Measurements from ENCODE around the gene SIGLEC15. TPM values are rescaled to one million over a fixed set of nuclear protein-coding genes. Genes with fewer than 3 reads are reported as not detected.
"Not testable (repeated sequence)": the region's sequence is repeated elsewhere in the genome, so short reads cannot be mapped to it uniquely, and the experiment has no call there.

SIGLEC15 gene
- total RNA-seq, 2 experiments from 2014 or later: not detected

DNA sequence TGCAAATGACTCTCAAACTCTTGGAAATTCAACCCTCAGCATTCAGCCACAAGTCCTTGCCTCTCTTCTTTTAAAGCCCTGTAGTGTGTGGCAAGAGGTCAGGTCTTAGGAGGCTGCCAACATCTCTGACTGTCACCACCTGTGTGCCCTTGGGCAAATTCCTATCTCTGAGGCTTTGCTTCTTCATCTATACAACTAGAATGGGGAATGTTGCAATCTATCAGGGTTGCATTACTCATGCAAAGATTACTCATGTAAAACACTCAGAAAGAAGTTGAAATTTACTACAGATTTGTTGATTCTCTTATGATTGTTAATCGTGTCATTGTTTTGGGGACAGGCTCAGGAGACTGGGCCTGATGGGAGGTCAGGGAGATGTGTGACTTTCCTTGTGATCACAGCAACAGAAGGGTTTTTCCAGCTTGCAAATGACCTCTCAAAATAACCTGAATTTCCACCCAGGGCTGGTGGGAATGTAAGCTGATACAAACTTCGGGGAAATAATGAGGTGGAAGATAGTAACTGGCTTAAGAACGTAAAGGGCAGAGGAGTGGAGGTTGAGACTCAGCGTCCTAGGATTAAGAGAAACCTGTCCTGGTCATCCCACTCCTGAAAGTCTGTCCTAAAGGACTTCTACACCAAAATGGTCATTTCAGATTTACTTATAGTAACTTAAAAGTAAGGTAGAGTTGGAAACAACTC is 32.1 kb upstream of the SIGLEC15 start:
- peaks cover 12% of the 10 kb centered on the region for H3K27me3 Mint-ChIP-seq (ENCODE audit: low read depth)
- no peak overlapping the region for H3K4me3 Mint-ChIP-seq

DNA sequence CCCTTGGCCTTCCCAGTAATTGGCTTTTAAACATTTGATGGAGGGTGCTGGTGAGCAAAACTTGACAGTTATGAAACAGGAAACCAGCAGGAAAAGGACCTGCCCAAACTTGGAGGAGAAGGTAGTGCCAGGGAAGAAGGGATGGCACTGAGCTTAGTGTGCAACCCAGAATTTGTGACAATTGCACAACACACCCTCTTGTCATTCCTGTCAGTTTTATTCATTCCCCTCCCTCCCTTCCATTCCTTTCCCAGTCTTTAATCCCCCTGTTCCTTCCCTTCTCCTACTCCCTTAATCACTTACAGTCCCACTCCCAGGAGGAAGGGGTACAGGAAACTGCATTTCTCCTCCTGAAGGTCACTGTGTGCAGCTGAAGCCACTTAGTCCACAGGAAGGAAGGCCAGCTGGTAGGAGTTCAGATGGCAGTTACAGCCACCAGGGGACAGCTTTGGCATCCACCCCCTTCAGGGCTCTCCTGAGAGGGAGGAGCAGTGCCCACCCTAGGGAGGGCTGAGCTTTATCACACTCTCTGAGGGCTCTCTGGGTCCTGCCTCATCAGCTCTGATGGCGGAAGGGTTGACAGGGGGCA is 24.0 kb upstream of the SIGLEC15 start:
- H3K9me3 Mint-ChIP-seq (ENCODE audit: insufficient read depth): no peaks in the 10 kb centered on the region
- DNase-seq (no peak), ATAC-seq (no peak)
- CTCF ChIA-PET: interaction anchor here (1.5 kb wide), 1 partner anchor 11 kb away, joined by 3 read pairs; no protein-coding TSS in a partner anchor
- H3K4me3 Mint-ChIP-seq: no peak overlapping the region
- POLR2A ChIA-PET: no interaction called here
- H3K27ac Mint-ChIP-seq: no peak overlapping the region
- H3K36me3 Mint-ChIP-seq (ENCODE audit: low read depth): no peaks in the 10 kb centered on the region
- H3K27me3 Mint-ChIP-seq (ENCODE audit: low read depth): peaks cover 5% of the 10 kb centered on the region
- no peaks in the 10 kb centered on the region for H3K4me1 Mint-ChIP-seq (ENCODE audit: low read depth)

More for the DNA sequence above, 32.1 kb upstream of the SIGLEC15 start:
- H3K9me3 Mint-ChIP-seq (ENCODE audit: insufficient read depth): no peaks in the 10 kb centered on the region
- DNase-seq (no peak), ATAC-seq (no peak)
- ChIA-PET CTCF (no interaction called here), POLR2A (no interaction called here)
- H3K36me3 Mint-ChIP-seq (ENCODE audit: low read depth): no peaks in the 10 kb centered on the region
- H3K4me1 Mint-ChIP-seq (ENCODE audit: low read depth): no peaks in the 10 kb centered on the region
- H3K27ac Mint-ChIP-seq: no peak overlapping the region

DNA sequence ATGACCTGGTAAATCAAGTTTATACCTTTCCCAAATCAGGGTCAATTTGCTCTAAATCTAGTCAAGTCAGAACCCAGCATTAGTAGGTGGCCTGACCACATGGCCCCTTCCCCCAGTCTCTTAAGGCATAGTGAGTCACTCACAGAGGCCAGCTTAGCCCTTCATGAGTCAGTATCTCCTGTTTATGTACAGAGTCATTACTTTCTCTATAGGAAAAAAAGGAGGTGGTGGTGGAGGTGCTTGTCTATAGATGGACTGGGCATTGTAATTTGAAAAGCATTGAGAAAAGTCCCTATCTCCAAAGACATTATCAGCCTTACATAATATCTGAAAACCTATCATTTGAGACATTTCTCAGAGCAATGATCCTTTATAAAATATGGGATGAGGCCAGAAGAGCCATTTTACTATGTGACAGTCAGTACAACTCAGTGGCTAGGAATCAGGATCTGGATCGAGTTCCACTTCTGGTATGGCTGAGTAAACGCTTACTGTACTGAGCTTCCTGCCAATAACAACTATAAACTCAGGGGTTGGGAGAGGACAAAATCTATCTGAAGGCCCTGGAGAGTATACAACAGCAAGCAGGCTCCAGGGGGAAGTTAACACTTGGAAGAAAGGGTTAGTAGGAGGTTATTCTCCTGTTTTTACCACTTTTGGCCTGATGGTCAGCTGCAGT is 22.5 kb upstream of the SIGLEC15 start:
- no peaks in the 10 kb centered on the region for H3K4me1 Mint-ChIP-seq (ENCODE audit: low read depth)

DNA sequence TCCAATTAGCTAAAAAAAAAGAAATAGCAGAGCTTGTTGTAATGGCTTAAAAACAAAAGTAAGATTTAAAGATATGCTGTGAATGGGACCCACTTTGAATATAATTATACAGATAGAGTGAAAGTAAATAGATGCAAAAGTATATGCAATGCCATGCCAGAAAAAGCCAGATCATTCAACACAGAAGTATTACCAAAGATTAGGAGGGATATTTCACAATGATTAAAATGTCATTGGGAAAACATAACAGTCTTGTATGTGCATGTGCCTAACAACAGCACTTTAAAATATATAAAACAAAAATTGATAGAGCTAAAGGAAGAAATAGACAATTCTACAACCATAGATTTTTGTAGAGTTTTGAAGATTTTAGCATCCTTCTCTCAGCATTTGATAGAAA is 19.9 kb upstream of the SIGLEC15 start:
- Mint-ChIP-seq H3K36me3 (ENCODE audit: low read depth) (peaks cover 10% of the 10 kb centered on the region), H3K4me3 (no peak overlapping the region), H3K9me3 (ENCODE audit: insufficient read depth) (peaks cover 4% of the 10 kb centered on the region), H3K27ac (no peak overlapping the region), H3K27me3 (ENCODE audit: low read depth) (no peaks in the 10 kb centered on the region), H3K4me1 (ENCODE audit: low read depth) (peaks cover 14% of the 10 kb centered on the region)
- ChIA-PET POLR2A (no interaction called here), CTCF (no interaction called here)
- no peak for DNase-seq
- no peak for ATAC-seq

More for the DNA sequence above, 22.5 kb upstream of the SIGLEC15 start:
- Mint-ChIP-seq H3K27me3 (ENCODE audit: low read depth) (peaks cover under 1% of the 10 kb centered on the region), H3K27ac (no peak overlapping the region), H3K9me3 (ENCODE audit: insufficient read depth) (peaks cover 4% of the 10 kb centered on the region), H3K4me3 (no peak overlapping the region), H3K36me3 (ENCODE audit: low read depth) (peaks cover 1% of the 10 kb centered on the region)
- ChIA-PET CTCF (no interaction called here), POLR2A (no interaction called here)
- ATAC-seq: no peak
- no peak for DNase-seq

DNA sequence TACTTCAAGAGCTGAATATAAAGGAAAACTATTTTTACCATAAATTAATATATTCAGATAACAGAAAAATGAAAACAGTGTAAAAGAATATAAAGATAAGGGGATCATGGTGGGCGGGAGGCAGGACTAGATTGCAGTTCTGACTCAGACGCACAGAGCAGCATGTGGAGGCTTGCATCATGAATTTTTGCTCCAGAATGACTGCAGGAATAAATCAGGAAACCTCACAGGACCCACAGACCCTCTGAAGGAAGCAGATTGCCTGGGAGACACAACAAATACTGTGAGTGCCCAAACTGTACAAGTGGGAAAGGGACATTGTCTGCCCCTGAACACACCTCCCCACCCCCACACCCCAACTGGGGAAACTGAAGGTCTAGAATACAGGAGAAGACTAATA is 19.2 kb upstream of the SIGLEC15 start:
- Mint-ChIP-seq H3K27me3 (ENCODE audit: low read depth) (no peaks in the 10 kb centered on the region), H3K27ac (no peak overlapping the region), H3K9me3 (ENCODE audit: insufficient read depth) (peaks cover 4% of the 10 kb centered on the region), H3K4me1 (ENCODE audit: low read depth) (peaks cover 14% of the 10 kb centered on the region), H3K4me3 (no peak overlapping the region), H3K36me3 (ENCODE audit: low read depth) (peaks cover 10% of the 10 kb centered on the region)
- POLR2A ChIA-PET: no interaction called here
- no peak for DNase-seq
- ATAC-seq: no peak
- CTCF ChIA-PET: interaction anchor here (0.6 to 1.4 kb wide), 2 partner anchors 15 to 119 kb away, joined by 4 read pairs; no protein-coding TSS in a partner anchor

DNA sequence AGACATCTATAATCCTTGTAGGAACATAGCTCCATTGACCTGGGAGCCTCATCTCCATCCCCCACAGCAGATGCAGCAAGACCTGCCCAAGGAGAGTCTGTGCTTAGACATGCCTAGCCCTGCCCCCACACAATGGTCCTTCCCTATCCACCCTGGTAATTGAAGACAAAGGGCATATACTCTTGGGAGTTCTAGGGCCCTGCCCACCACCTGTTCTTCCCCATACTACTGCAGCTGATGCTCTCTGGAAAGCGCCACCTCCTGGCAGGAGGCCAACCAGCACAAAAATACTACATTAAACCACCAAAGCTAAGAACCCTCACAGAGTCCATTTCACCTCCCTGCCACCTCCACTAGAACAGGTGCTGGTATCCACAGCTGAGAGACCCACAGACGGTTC is 18.3 kb upstream of the SIGLEC15 start:
- Mint-ChIP-seq H3K4me1 (ENCODE audit: low read depth) (peaks cover 14% of the 10 kb centered on the region), H3K36me3 (ENCODE audit: low read depth) (peaks cover 10% of the 10 kb centered on the region)
- DNase-seq; H3K27me3 Mint-ChIP-seq (ENCODE audit: low read depth); POLR2A ChIA-PET; ATAC-seq; H3K4me3 Mint-ChIP-seq; H3K9me3 Mint-ChIP-seq (ENCODE audit: insufficient read depth); H3K27ac Mint-ChIP-seq: not testable (repeated sequence)
- CTCF ChIA-PET: interaction anchor here (0.6 to 2.0 kb wide), 9 partner anchors 10 to 141 kb away, joined by 3 to 12 read pairs (median 3); no protein-coding TSS in a partner anchor

DNA sequence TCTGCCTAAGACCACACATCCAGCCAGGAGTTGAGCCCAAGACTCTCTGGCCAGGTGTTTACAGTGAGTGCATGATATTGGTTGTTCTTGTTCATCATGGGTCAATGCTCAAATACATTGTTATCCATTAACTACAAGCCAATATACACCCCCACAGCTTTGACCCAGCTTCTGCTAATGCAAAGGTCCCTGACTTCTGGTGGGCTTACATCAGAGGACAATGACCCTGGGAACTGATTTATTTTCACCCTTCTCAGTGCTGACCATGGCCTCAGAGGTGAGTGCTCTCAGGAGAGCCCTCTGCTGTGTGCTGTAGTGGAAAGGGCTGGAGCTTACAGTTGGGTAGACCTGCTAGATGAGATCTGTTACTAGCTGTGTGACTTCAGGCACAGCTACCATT is 10.7 kb upstream of the SIGLEC15 start:
- not testable (repeated sequence) for H3K27me3 Mint-ChIP-seq (ENCODE audit: low read depth)

DNA sequence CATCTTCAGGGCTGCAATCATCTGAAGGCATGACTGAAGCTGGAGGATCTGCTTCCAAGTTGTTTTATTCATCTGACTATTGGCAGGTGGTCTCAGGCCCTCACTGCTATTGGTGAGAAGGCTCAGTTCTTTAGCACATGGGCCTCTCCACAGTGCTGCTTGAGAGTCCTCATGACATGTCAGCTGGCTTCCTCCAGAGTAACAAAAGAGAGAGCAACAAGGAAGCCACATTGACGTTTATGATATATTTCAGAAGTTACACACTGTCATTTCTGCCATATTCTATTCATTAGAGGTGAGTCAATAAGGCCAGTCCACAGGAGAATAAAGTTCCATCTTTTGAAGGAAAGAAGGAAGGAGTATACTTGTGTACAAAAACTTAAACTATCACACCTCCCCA is 7.9 kb upstream of the SIGLEC15 start:
- H3K27me3 Mint-ChIP-seq (ENCODE audit: low read depth): peaks cover 22% of the 10 kb centered on the region
- no peaks in the 10 kb centered on the region for H3K36me3 Mint-ChIP-seq (ENCODE audit: low read depth)
- ATAC-seq: no peak
- CTCF ChIA-PET: interaction anchor here (1.1 kb wide), 1 partner anchor 10 kb away, joined by 3 read pairs; no protein-coding TSS in a partner anchor
- no peaks in the 10 kb centered on the region for H3K4me1 Mint-ChIP-seq (ENCODE audit: low read depth)
- POLR2A ChIA-PET: no interaction called here
- no peak for DNase-seq
- H3K4me3 Mint-ChIP-seq: no peak overlapping the region
- peaks cover 3% of the 10 kb centered on the region for H3K9me3 Mint-ChIP-seq (ENCODE audit: insufficient read depth)
- H3K27ac Mint-ChIP-seq: no peak overlapping the region

More for the DNA sequence above, 10.7 kb upstream of the SIGLEC15 start:
- H3K4me1 Mint-ChIP-seq (ENCODE audit: low read depth); H3K4me3 Mint-ChIP-seq; DNase-seq; H3K27ac Mint-ChIP-seq; POLR2A ChIA-PET; ATAC-seq; H3K36me3 Mint-ChIP-seq (ENCODE audit: low read depth); H3K9me3 Mint-ChIP-seq (ENCODE audit: insufficient read depth): not testable (repeated sequence)
- CTCF ChIA-PET: interaction anchor here (1.1 kb wide), 1 partner anchor 150 kb away, joined by 4 read pairs; no protein-coding TSS in a partner anchor

DNA sequence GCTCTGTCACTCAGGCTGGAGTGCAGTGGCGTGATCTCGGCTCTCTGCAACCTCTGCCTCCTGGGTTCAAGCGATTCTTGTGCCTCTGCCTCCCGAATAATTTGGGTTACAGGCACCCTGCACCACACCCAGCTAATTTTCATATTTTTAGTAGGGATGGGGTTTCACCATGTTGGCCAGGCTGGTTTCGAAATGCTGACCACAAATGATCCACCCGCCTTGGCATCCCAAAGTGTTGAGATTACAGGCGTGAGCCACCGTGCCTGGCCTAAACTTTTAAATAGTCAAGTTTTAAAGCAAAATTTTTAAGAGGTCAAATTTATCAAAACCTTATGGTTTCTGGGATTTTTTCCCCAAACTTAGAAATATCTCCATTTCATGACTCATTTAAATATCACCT is 6.7 kb upstream of the SIGLEC15 start:
- CTCF ChIA-PET; ATAC-seq; H3K9me3 Mint-ChIP-seq (ENCODE audit: insufficient read depth); H3K27ac Mint-ChIP-seq; H3K36me3 Mint-ChIP-seq (ENCODE audit: low read depth); H3K4me3 Mint-ChIP-seq; H3K4me1 Mint-ChIP-seq (ENCODE audit: low read depth); POLR2A ChIA-PET; DNase-seq: not testable (repeated sequence)
- peaks cover 30% of the 10 kb centered on the region for H3K27me3 Mint-ChIP-seq (ENCODE audit: low read depth)

DNA sequence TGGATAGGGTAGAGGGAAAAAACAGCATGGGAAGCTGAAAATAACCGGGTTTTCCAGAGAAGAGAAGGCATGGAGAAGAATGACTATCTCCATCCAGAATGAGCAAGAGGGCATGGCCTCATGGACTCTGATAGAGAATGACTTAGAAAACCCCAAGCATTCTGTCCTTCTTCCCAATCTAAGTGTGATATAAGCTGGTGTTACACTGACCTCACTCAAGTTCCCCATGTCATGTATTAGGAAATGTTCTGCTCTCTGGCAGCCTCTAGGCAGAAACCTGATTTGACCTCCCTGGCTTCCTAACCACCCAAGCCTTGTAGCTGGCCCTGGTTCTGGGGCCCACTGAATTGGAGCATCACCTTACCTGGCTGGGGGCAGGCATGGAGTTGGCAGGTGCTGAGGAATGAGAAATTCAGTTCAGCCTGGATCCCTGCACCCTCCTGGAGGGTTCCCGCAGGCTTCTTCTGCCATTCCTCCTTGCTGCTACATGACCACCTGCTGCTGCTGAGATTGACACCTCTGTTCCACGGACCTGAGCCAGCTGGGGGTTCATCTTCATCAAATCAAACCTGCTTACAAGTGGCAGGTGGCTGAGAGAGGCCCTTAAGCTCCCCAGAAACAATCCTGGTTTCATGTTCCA is 5.2 kb upstream of the SIGLEC15 start:
- CTCF ChIA-PET: no interaction called here
- no peak for ATAC-seq

DNA sequence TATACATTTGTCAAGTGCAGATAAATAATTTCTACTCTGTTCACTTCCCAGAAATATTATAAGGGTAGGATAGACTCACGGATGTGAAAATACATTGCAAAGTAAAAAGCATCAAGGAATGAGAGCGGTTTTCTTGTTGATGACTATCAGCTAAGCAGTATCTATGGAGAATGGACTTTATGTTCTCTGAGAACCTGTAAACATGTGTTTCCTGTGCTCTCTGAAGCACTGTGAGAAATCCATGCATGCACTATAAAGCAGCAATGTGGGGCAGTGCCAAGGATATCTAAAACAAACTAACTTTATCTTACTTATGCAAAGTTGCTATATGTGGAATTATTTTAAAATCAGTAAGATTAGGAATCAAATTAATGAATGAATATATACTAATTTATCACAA is 4.4 kb upstream of the SIGLEC15 start:
- ATAC-seq: no peak
- Mint-ChIP-seq H3K27ac (no peak overlapping the region), H3K36me3 (ENCODE audit: low read depth) (no peaks in the 10 kb centered on the region), H3K4me3 (no peak overlapping the region), H3K27me3 (ENCODE audit: low read depth) (peaks cover 26% of the 10 kb centered on the region), H3K4me1 (ENCODE audit: low read depth) (peaks cover 17% of the 10 kb centered on the region), H3K9me3 (ENCODE audit: insufficient read depth) (peaks cover 3% of the 10 kb centered on the region)
- ChIA-PET POLR2A (interaction anchor here (0.5 kb wide), 1 partner anchor 49 kb away, joined by 4 read pairs; no protein-coding TSS in a partner anchor), CTCF (no interaction called here)
- no peak for DNase-seq

More for the DNA sequence above, 5.2 kb upstream of the SIGLEC15 start:
- Mint-ChIP-seq H3K36me3 (ENCODE audit: low read depth) (no peaks in the 10 kb centered on the region), H3K27ac (no peak overlapping the region), H3K27me3 (ENCODE audit: low read depth) (peaks cover 30% of the 10 kb centered on the region), H3K4me1 (ENCODE audit: low read depth) (peaks cover 9% of the 10 kb centered on the region), H3K9me3 (ENCODE audit: insufficient read depth) (peaks cover 3% of the 10 kb centered on the region), H3K4me3 (no peak overlapping the region)
- POLR2A ChIA-PET: interaction anchor here (0.5 kb wide), 1 partner anchor 50 kb away, joined by 4 read pairs; no protein-coding TSS in a partner anchor
- no peak for DNase-seq

Measured in activated CD8-positive, alpha-beta T cell treated with anti-CD3 and anti-CD28 coated beads, Interleukin-2, amount 10 ng/mL, durations not matched to agents 7 days and 5 days (primary cell).